CD14-positive monocyte (primary cell): ENCODE data around the gene OR10V1. TPM values are rescaled to one million over a fixed set of nuclear protein-coding genes. Genes with fewer than 3 reads are reported as not detected.

Source experiments
- DNase-seq, 3 donors: peaks; one replicate each; pipeline ENCODE4 v3.0.0-alpha.2; 2011 to 2022
- H2AFZ ChIP-seq: 2 replicates; pipeline ENCODE4 v1.6.0; 2012; ENCODE audit warnings: mild to moderate bottlenecking, low read depth, low read length, inconsistent platforms; ENCODE audit not compliant: insufficient read depth, poor library complexity, severe bottlenecking
- H3K27ac ChIP-seq, 2 donors: 1 replicate in 1 of 2; 2 replicates in 1 of 2; pipeline ENCODE4 v1.5.1; 2012 to 2013; ENCODE audit warnings: low read length in 2 of 2, control low read depth in 1 of 2, inconsistent platforms in 1 of 2, low read depth in 1 of 2, mild to moderate bottlenecking in 1 of 2
- H3K27me3 ChIP-seq, 2 donors: one replicate each; pipeline versions ENCODE4 v1.6.0 to v1.6.1; 2011 to 2013; ENCODE audit warnings: low read length in 2 of 2; ENCODE audit not compliant: control insufficient read depth in 2 of 2, insufficient read depth in 2 of 2
- H3K36me3 ChIP-seq, 2 donors: replicated peaks in 1 of 2; 1 replicate in 1 of 2; 2 replicates in 1 of 2; pipeline versions ENCODE4 v1.5.1 to v1.6.1; 2012 to 2013; ENCODE audit warnings: low read length in 2 of 2, control low read depth in 1 of 2, inconsistent platforms in 1 of 2, mild to moderate bottlenecking in 1 of 2; ENCODE audit not compliant: insufficient read depth in 2 of 2, control insufficient read depth in 1 of 2
- H3K4me1 ChIP-seq, 2 donors: 1 replicate in 1 of 2; 2 replicates in 1 of 2; pipeline versions ENCODE4 v1.5.1 to v1.6.1; 2012 to 2013; ENCODE audit warnings: low read length in 2 of 2, control low read depth in 1 of 2, inconsistent platforms in 1 of 2, mild to moderate bottlenecking in 1 of 2, moderate library complexity in 1 of 2; ENCODE audit not compliant: insufficient read depth in 2 of 2, control insufficient read depth in 1 of 2
- H3K4me2 ChIP-seq: replicated peaks from 2 replicates; pipeline ENCODE3; 2012; ENCODE audit warnings: low read length, moderate library complexity, mild to moderate bottlenecking; ENCODE audit not compliant: poor library complexity, severe bottlenecking; ENCODE audit errors: extremely low read depth
- H3K4me3 ChIP-seq, 3 experiments: fragments of 200-600 bp in 1 of 3; sonication (generic) in 1 of 3; replicated peaks in 1 of 3; 1 replicate in 2 of 3; 2 replicates in 1 of 3; pipeline ENCODE4 v1.5.1; 2011 to 2013; ENCODE audit warnings: low read length in 3 of 3, mild to moderate bottlenecking in 3 of 3, control low read depth in 2 of 3, low read depth in 2 of 3, inconsistent platforms in 1 of 3, moderate library complexity in 1 of 3
- H3K79me2 ChIP-seq: 2 replicates; pipeline ENCODE4 v1.6.0; 2012; ENCODE audit warnings: mild to moderate bottlenecking, control low read depth, inconsistent platforms, low read length, moderate library complexity; ENCODE audit not compliant: insufficient read depth
- H3K9ac ChIP-seq: 2 replicates; pipeline ENCODE4 v1.6.0; 2017; ENCODE audit warnings: low read length, mild to moderate bottlenecking; ENCODE audit not compliant: insufficient read depth, poor library complexity, severe bottlenecking
- H3K9me3 ChIP-seq, 2 donors: replicated peaks in 1 of 2; 1 replicate in 1 of 2; 2 replicates in 1 of 2; pipeline versions ENCODE4 v1.5.1 to v1.6.1; 2012 to 2013; ENCODE audit warnings: low read length in 2 of 2, control low read depth in 1 of 2; ENCODE audit not compliant: control insufficient read depth in 1 of 2, insufficient read depth in 1 of 2
- H4K20me1 ChIP-seq: 2 replicates; pipeline ENCODE4 v1.6.0; 2012; ENCODE audit warnings: mild to moderate bottlenecking, low read length, control low read depth, moderate library complexity; ENCODE audit not compliant: insufficient read depth
- H3K27ac Mint-ChIP-seq, 7 donors: one replicate each; pipeline ENCODE4 v1.8.0; 2020; ENCODE audit warnings: mild to moderate bottlenecking in 7 of 7, mixed read lengths in 7 of 7, moderate library complexity in 6 of 7, inconsistent platforms in 2 of 7
- H3K27me3 Mint-ChIP-seq, 3 donors: one replicate each; pipeline ENCODE4 v1.8.0; 2021 to 2022; ENCODE audit warnings: low read depth in 3 of 3, mild to moderate bottlenecking in 3 of 3, mixed read lengths in 3 of 3, moderate library complexity in 3 of 3, inconsistent platforms in 1 of 3
- H3K36me3 Mint-ChIP-seq, 2 donors: one replicate each; pipeline ENCODE4 v1.8.0; 2020; ENCODE audit warnings: mixed read lengths in 2 of 2, inconsistent platforms in 1 of 2, mild to moderate bottlenecking in 1 of 2
- H3K4me1 Mint-ChIP-seq: one replicate; pipeline ENCODE4 v1.8.0; 2020; ENCODE audit warnings: mild to moderate bottlenecking, mixed read lengths
- H3K4me3 Mint-ChIP-seq, 2 donors: one replicate each; pipeline ENCODE4 v1.8.0; 2020; ENCODE audit warnings: mild to moderate bottlenecking in 2 of 2, mixed read lengths in 2 of 2, moderate library complexity in 1 of 2
- H3K9me3 Mint-ChIP-seq, 7 donors: one replicate each; pipeline ENCODE4 v1.8.0; 2020 to 2022; ENCODE audit warnings: mixed read lengths in 7 of 7, mild to moderate bottlenecking in 6 of 7, moderate library complexity in 6 of 7, inconsistent platforms in 2 of 7
- CTCF ChIP-seq: fragments of 200-600 bp; IDR thresholded peaks from one replicate; pipeline ENCODE4 v1.8.0; 2022; ENCODE audit warnings: antibody characterized with exemption, mild to moderate bottlenecking
- WGBS: methylation state at CpG from one replicate; pipeline ENCODE4 v1.1.5; 2013; ENCODE audit warnings: missing lambda C conversion rate; ENCODE audit not compliant: insufficient coverage; 5-methylcytosine and 5-hydroxymethylcytosine counted together
- intact Hi-C, 2 donors: fragments of 100-400 bp; cut with micrococcal nuclease; formaldehyde crosslinking; loops; one replicate each; pipeline versions ENCODE4 v1.15.0 to v1.15.1; 2023
- polyA plus RNA-seq, 3 donors: library from polyadenylated mRNA; depleted of rRNA in 1 of 3; unstranded in 2 of 3; stranded (reverse) in 1 of 3; fragments of 300-500 nt in 2 of 3; fragments of >200 nt in 1 of 3; fragmentation: Illumina TruSeq in 2 of 3; gene quantifications; 1 replicate in 2 of 3; 2 replicates in 1 of 3; pipeline ENCODE4 v1.2.3, GENCODE V29; 2012 to 2021

Gene OR10V1
- polyA plus RNA-seq, 3 donors: not detected

- WGBS: no CpG with 5 or more reads among the region's 1 CpG
- Histone ChIP-seq H3K4me3 (no peak overlapping the region), H3K27me3 (no peaks in the 10 kb centered on the region), H4K20me1 (no peaks in the 10 kb centered on the region), H3K4me2 (no peak overlapping the region), H3K4me1 (no peaks in the 10 kb centered on the region), H3K9ac (no peak overlapping the region), H2AFZ (peak overlapping the region; percentile 30), H3K79me2 (no peaks in the 10 kb centered on the region), H3K36me3 (no peaks in the 10 kb centered on the region), H3K9me3 (no peaks in the 10 kb centered on the region), H3K27ac (no peak overlapping the region)
- Mint-ChIP-seq H3K27ac (no peak overlapping the region), H3K27me3 (peaks cover 0 to 1% (median 0%) of the 10 kb centered on the region in 3 donors), H3K9me3 (no peaks in the 10 kb centered on the region), H3K4me3 (no peak overlapping the region), H3K36me3 (no peaks in the 10 kb centered on the region), H3K4me1 (no peaks in the 10 kb centered on the region)
- peak; percentile 79 for TF ChIP-seq CTCF
- intact Hi-C loops: no loop called here
- DNase-seq: peak; percentile 60 to 77 (median 74)
Observed at GRCh38 chr11:59680287-59681154, 33.1 kb downstream of the OR10V1 start.

- no peak overlapping the region for H3K4me3 Mint-ChIP-seq
- H3K36me3 Mint-ChIP-seq: no peaks in the 10 kb centered on the region
- no peaks in the 10 kb centered on the region for H3K27me3 ChIP-seq
- peaks cover 2% of the 10 kb centered on the region for H3K4me1 Mint-ChIP-seq
- H3K4me2 ChIP-seq: no peak overlapping the region
- H3K9me3 Mint-ChIP-seq: no peaks in the 10 kb centered on the region
- H3K79me2 ChIP-seq: no peaks in the 10 kb centered on the region
- H3K36me3 ChIP-seq: no peaks in the 10 kb centered on the region
- no peak overlapping the region for H3K27ac Mint-ChIP-seq
- H3K9ac ChIP-seq: no peak overlapping the region
- no peak for DNase-seq
- H3K27me3 Mint-ChIP-seq: peaks cover 0 to 3% (median 0%) of the 10 kb centered on the region in 3 donors
- no peak overlapping the region for H2AFZ ChIP-seq
- H3K27ac ChIP-seq: no peak overlapping the region
- TF ChIP-seq CTCF: no peak
- H3K4me3 ChIP-seq: no peak overlapping the region
- H3K4me1 ChIP-seq: no peaks in the 10 kb centered on the region
- H4K20me1 ChIP-seq: no peaks in the 10 kb centered on the region
- intact Hi-C loops: no loop called here
- H3K9me3 ChIP-seq: no peaks in the 10 kb centered on the region
Observed at GRCh38 chr11:59679347-59679746, 34.3 kb downstream of the OR10V1 start.
